Astrocyte (in vitro differentiated cells and primary cell): ENCODE results near the gene TNIK. TPM values are rescaled to one million over a fixed set of nuclear protein-coding genes. Genes with fewer than 3 reads are reported as not detected.

Source experiments
- DNase-seq: peaks from one replicate; pipeline ENCODE4 v3.0.0-alpha.2; 2010; ENCODE audit warnings: low read depth
- FAIRE-seq: peaks from 2 replicates; lab custom pipeline; 2011; peaks lifted over from hg19 to GRCh38; lab: Jason Lieb, UNC
- H2AFZ ChIP-seq: 2 replicates; pipeline ENCODE4 v1.6.0; 2012; ENCODE audit warnings: low read depth, low read length, inconsistent platforms
- H3K27ac ChIP-seq: 2 replicates; pipeline ENCODE4 v1.5.1; 2011; ENCODE audit warnings: low read depth, low read length, inconsistent platforms
- H3K27me3 ChIP-seq: 2 replicates; pipeline ENCODE4 v1.6.0; 2011; ENCODE audit warnings: low read length, inconsistent platforms; ENCODE audit not compliant: insufficient read depth
- H3K36me3 ChIP-seq: 2 replicates; pipeline ENCODE4 v1.5.1; 2011; ENCODE audit warnings: low read length, inconsistent platforms; ENCODE audit not compliant: insufficient read depth
- H3K4me1 ChIP-seq: 2 replicates; pipeline ENCODE4 v1.5.1; 2011; ENCODE audit warnings: low read length, inconsistent platforms; ENCODE audit not compliant: insufficient read depth
- H3K4me2 ChIP-seq: 2 replicates; pipeline ENCODE4 v1.6.0; 2012; ENCODE audit warnings: low read length, inconsistent platforms
- H3K4me3 ChIP-seq: 2 replicates; pipeline ENCODE4 v1.5.1; 2011; ENCODE audit warnings: low read depth, mild to moderate bottlenecking, low read length, inconsistent platforms; ENCODE audit not compliant: insufficient read depth
- H3K79me2 ChIP-seq: 2 replicates; pipeline ENCODE4 v1.6.0; 2012; ENCODE audit warnings: mild to moderate bottlenecking, low read length, inconsistent platforms; ENCODE audit not compliant: insufficient read depth
- H3K9ac ChIP-seq: 2 replicates; pipeline ENCODE4 v1.6.0; 2012; ENCODE audit warnings: mild to moderate bottlenecking, low read length, inconsistent platforms
- H3K9me3 ChIP-seq: 2 replicates; pipeline ENCODE4 v1.5.1; 2012; ENCODE audit warnings: low read depth, mild to moderate bottlenecking, low read length, inconsistent platforms; ENCODE audit not compliant: insufficient read depth
- H4K20me1 ChIP-seq: 2 replicates; pipeline ENCODE4 v1.6.0; 2012; ENCODE audit warnings: low read length, inconsistent platforms; ENCODE audit not compliant: insufficient read depth
- H3K27ac Mint-ChIP-seq: one replicate; pipeline ENCODE4 v1.8.0; 2021; ENCODE audit warnings: mild to moderate bottlenecking, mixed read lengths; ENCODE audit not compliant: unreplicated experiment
- H3K27me3 Mint-ChIP-seq: one replicate; pipeline ENCODE4 v1.8.0; 2021; ENCODE audit warnings: low read depth, mixed read lengths; ENCODE audit not compliant: unreplicated experiment
- H3K36me3 Mint-ChIP-seq: one replicate; pipeline ENCODE4 v1.8.0; 2021; ENCODE audit warnings: low read depth, mixed read lengths; ENCODE audit not compliant: unreplicated experiment
- H3K4me1 Mint-ChIP-seq: one replicate; pipeline ENCODE4 v1.8.0; 2021; ENCODE audit warnings: low read depth, mixed read lengths; ENCODE audit not compliant: unreplicated experiment
- H3K4me3 Mint-ChIP-seq: one replicate; pipeline ENCODE4 v1.8.0; 2021; ENCODE audit warnings: mild to moderate bottlenecking, moderate library complexity, mixed read lengths; ENCODE audit not compliant: unreplicated experiment
- H3K9me3 Mint-ChIP-seq: one replicate; pipeline ENCODE4 v1.8.0; 2021; ENCODE audit warnings: mild to moderate bottlenecking, mixed read lengths; ENCODE audit not compliant: unreplicated experiment
- CTCF ChIP-seq: IDR thresholded peaks from 2 replicates; pipeline ENCODE4 v1.5.1; 2011; ENCODE audit warnings: low read depth, mild to moderate bottlenecking, inconsistent platforms, low read length, moderate library complexity; ENCODE audit not compliant: insufficient read depth
- EZH2 ChIP-seq: IDR thresholded peaks from 2 replicates; pipeline ENCODE4 v1.6.1; 2012; ENCODE audit warnings: mild to moderate bottlenecking, low read length, inconsistent platforms; ENCODE audit not compliant: insufficient read depth
- total RNA-seq: library from RNA; stranded (reverse); gene quantifications from 2 replicates; pipeline ENCODE4 v1.2.1, GENCODE V29; 2021

Gene TNIK
- total RNA-seq, 1 donor from 2014 or later = 70.0 TPM

GRCh38 chr3:171065732-171066131 is 394.5 kb downstream of the TNIK start:
- Histone ChIP-seq H3K4me3 (no peak overlapping the region), H3K27ac (no peak overlapping the region), H3K4me1 (peaks cover 5% of the 10 kb centered on the region), H3K9me3 (no peaks in the 10 kb centered on the region), H3K27me3 (no peaks in the 10 kb centered on the region), H3K79me2 (no peaks in the 10 kb centered on the region), H4K20me1 (no peaks in the 10 kb centered on the region), H3K4me2 (no peak overlapping the region), H3K9ac (no peak overlapping the region), H2AFZ (no peak overlapping the region), H3K36me3 (no peaks in the 10 kb centered on the region)
- no peaks in the 10 kb centered on the region for H3K27me3 Mint-ChIP-seq
- no peak for TF ChIP-seq EZH2
- TF ChIP-seq CTCF = no peak
- H3K4me3 Mint-ChIP-seq = no peak overlapping the region
- peaks cover 2% of the 10 kb centered on the region for H3K4me1 Mint-ChIP-seq
- peaks cover 36% of the 10 kb centered on the region for H3K36me3 Mint-ChIP-seq
- no peaks in the 10 kb centered on the region for H3K9me3 Mint-ChIP-seq
- H3K27ac Mint-ChIP-seq = no peak overlapping the region
- no peak for FAIRE-seq
- DNase-seq = no peak

GRCh38 chr3:171064461-171064860 is 395.7 kb downstream of the TNIK start:
- no peaks in the 10 kb centered on the region for H3K27me3 Mint-ChIP-seq
- Histone ChIP-seq H3K4me2 (no peak overlapping the region), H3K36me3 (no peaks in the 10 kb centered on the region), H3K9me3 (no peaks in the 10 kb centered on the region), H3K4me3 (no peak overlapping the region), H4K20me1 (no peaks in the 10 kb centered on the region), H3K9ac (no peak overlapping the region), H2AFZ (no peak overlapping the region), H3K27me3 (no peaks in the 10 kb centered on the region), H3K4me1 (peaks cover 5% of the 10 kb centered on the region), H3K27ac (peak overlapping the region; percentile 18), H3K79me2 (no peaks in the 10 kb centered on the region)
- DNase-seq (peak; percentile 66), FAIRE-seq (no peak)
- TF ChIP-seq CTCF = no peak
- H3K4me1 Mint-ChIP-seq = peaks cover 2% of the 10 kb centered on the region
- no peak overlapping the region for H3K27ac Mint-ChIP-seq
- no peak overlapping the region for H3K4me3 Mint-ChIP-seq
- no peaks in the 10 kb centered on the region for H3K9me3 Mint-ChIP-seq
- peaks cover 27% of the 10 kb centered on the region for H3K36me3 Mint-ChIP-seq

GRCh38 chr3:171061749-171062148 is 398.5 kb downstream of the TNIK start:
- H3K4me3 Mint-ChIP-seq = no peak overlapping the region
- no peaks in the 10 kb centered on the region for H3K9me3 ChIP-seq
- DNase-seq = no peak
- H3K27me3 ChIP-seq = no peaks in the 10 kb centered on the region
- H3K79me2 ChIP-seq = no peaks in the 10 kb centered on the region
- no peak overlapping the region for H2AFZ ChIP-seq
- H3K27me3 Mint-ChIP-seq = no peaks in the 10 kb centered on the region
- no peaks in the 10 kb centered on the region for H4K20me1 ChIP-seq
- peaks cover 5% of the 10 kb centered on the region for H3K4me1 ChIP-seq
- FAIRE-seq = no peak
- no peaks in the 10 kb centered on the region for H3K4me1 Mint-ChIP-seq
- H3K4me3 ChIP-seq = no peak overlapping the region
- no peak overlapping the region for H3K27ac Mint-ChIP-seq
- H3K36me3 ChIP-seq = no peaks in the 10 kb centered on the region
- no peaks in the 10 kb centered on the region for H3K9me3 Mint-ChIP-seq
- TF ChIP-seq EZH2 (no peak), CTCF (no peak)
- no peak overlapping the region for H3K4me2 ChIP-seq
- no peak overlapping the region for H3K27ac ChIP-seq
- H3K36me3 Mint-ChIP-seq = peaks cover 20% of the 10 kb centered on the region
- no peak overlapping the region for H3K9ac ChIP-seq
